Activated T-cell treated with anti-CD3 and anti-CD28 coated beads, Interleukin-2, amount 50 U/mL, for 72 hours (primary cell): ENCODE data around the gene CELSR1. TPM values are rescaled to one million over a fixed set of nuclear protein-coding genes. Genes with fewer than 3 reads are reported as not detected.

ENCODE experiments used
- ATAC-seq, 2 donors: fragments of 150-1000 bp; cut with Tn5 transposase; replicated peaks in 1 of 2; 2 replicates each; pipeline ENCODE4 v1.10.0; 2021; ENCODE audit warnings: moderate library complexity in 2 of 2, mild to moderate bottlenecking in 1 of 2
- DNase-seq, 2 donors: peaks; one replicate each; pipeline ENCODE4 v3.0.0; 2021 to 2022; ENCODE audit warnings: mixed read lengths in 1 of 2
- H3K27ac Mint-ChIP-seq: one replicate; pipeline ENCODE4 v1.8.0; 2022; ENCODE audit warnings: mild to moderate bottlenecking, moderate library complexity, mixed read lengths
- H3K27me3 Mint-ChIP-seq: one replicate; pipeline ENCODE4 v1.8.0; 2022; ENCODE audit warnings: low read depth, mixed read lengths
- H3K36me3 Mint-ChIP-seq, 2 donors: one replicate each; pipeline ENCODE4 v1.8.0; 2022; ENCODE audit warnings: mixed read lengths in 2 of 2, mild to moderate bottlenecking in 1 of 2; ENCODE audit not compliant: insufficient read depth in 2 of 2
- H3K4me1 Mint-ChIP-seq: one replicate; pipeline ENCODE4 v1.8.0; 2022; ENCODE audit warnings: low read depth, mixed read lengths
- H3K4me3 Mint-ChIP-seq, 2 donors: one replicate each; pipeline ENCODE4 v1.8.0; 2022; ENCODE audit warnings: mild to moderate bottlenecking in 2 of 2, mixed read lengths in 2 of 2, moderate library complexity in 2 of 2
- H3K9me3 Mint-ChIP-seq, 2 donors: one replicate each; pipeline ENCODE4 v1.8.0; 2022; ENCODE audit warnings: mixed read lengths in 2 of 2
- total RNA-seq, 2 donors: library from RNA; stranded (reverse); gene quantifications; one replicate each; pipeline ENCODE4 v1.2.3, GENCODE V29; 2022

Gene CELSR1
- total RNA-seq, 2 donors from 2014 or later = 0.83 to 1.3 TPM

DNA sequence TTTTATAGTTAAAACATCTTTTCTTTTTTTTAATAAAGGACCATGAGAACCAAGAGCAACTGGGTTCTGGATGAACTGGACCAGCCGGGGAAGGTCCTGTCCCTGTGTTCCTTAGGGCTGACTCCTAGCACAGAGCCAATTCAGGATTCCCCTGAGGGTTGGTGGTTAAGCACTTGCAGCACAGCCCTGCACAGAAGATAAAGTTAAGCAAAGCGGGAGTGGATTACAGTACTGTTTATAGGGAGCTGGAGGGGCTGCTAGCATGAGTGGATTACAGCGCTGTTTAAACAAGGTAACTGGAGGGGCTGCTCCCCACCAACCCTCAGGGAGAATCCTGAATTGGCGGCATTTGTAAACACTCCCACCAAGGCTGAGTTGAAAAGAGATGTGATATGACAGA is 90.6 kb downstream of the CELSR1 start:
- Mint-ChIP-seq H3K9me3 (peaks cover 0 to 2% of the 10 kb centered on the region in 2 donors), H3K4me1 (no peaks in the 10 kb centered on the region), H3K36me3 (no peaks in the 10 kb centered on the region), H3K27me3 (no peaks in the 10 kb centered on the region), H3K4me3 (no peak overlapping the region), H3K27ac (no peak overlapping the region)
- DNase-seq (no peak), ATAC-seq (no peak)

GRCh38 chr22:46445771-46446420 is 91.5 kb downstream of the CELSR1 start:
- H3K36me3 Mint-ChIP-seq = no peaks in the 10 kb centered on the region
- no peak for ATAC-seq
- H3K27ac Mint-ChIP-seq = no peak overlapping the region
- H3K4me3 Mint-ChIP-seq = no peak overlapping the region
- no peak for DNase-seq
- H3K4me1 Mint-ChIP-seq = no peaks in the 10 kb centered on the region
- H3K9me3 Mint-ChIP-seq = peaks cover 0 to 2% of the 10 kb centered on the region in 2 donors
- H3K27me3 Mint-ChIP-seq = no peaks in the 10 kb centered on the region

DNA sequence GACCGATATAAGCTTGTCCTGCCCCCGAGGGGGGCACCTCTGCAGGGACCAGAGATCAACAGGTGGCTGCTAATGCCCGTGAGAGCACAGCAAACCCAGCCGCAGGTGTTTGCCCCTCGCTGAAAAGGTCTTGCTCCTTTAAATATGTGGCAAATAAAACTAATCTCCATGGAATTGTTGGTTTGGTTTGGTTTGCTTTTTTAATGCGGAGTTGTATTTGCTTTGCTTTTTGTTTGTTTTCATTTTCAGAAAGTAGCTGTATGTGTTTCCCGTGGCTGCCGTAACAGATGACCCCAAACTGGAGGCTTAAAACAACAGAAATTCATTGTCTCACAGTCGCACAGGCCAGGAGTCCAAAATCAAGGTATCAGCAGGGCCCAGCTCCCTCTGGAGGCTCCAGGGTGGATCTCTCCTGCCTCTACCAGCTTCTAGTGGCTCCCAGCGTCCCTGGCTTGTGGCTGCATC is 93.0 kb downstream of the CELSR1 start:
- H3K4me1 Mint-ChIP-seq = no peaks in the 10 kb centered on the region
- no peaks in the 10 kb centered on the region for H3K27me3 Mint-ChIP-seq
- no peak overlapping the region for H3K27ac Mint-ChIP-seq
- ATAC-seq = no peak
- peaks cover 0 to 2% of the 10 kb centered on the region in 2 donors for H3K9me3 Mint-ChIP-seq
- no peak for DNase-seq
- no peaks in the 10 kb centered on the region for H3K36me3 Mint-ChIP-seq
- H3K4me3 Mint-ChIP-seq = no peak overlapping the region

GRCh38 chr22:46443850-46444389 is 93.5 kb downstream of the CELSR1 start:
- H3K27me3 Mint-ChIP-seq = no peaks in the 10 kb centered on the region
- no peaks in the 10 kb centered on the region for H3K9me3 Mint-ChIP-seq
- H3K36me3 Mint-ChIP-seq = no peaks in the 10 kb centered on the region
- DNase-seq (no peak), ATAC-seq (no peak)
- no peak overlapping the region for H3K4me3 Mint-ChIP-seq
- no peak overlapping the region for H3K27ac Mint-ChIP-seq
- H3K4me1 Mint-ChIP-seq = no peaks in the 10 kb centered on the region

GRCh38 chr22:46442217-46442853 is 95.1 kb downstream of the CELSR1 start:
- Mint-ChIP-seq H3K9me3 (no peaks in the 10 kb centered on the region), H3K27ac (no peak overlapping the region), H3K27me3 (no peaks in the 10 kb centered on the region), H3K36me3 (no peaks in the 10 kb centered on the region), H3K4me3 (no peak overlapping the region), H3K4me1 (no peaks in the 10 kb centered on the region)
- ATAC-seq (no peak), DNase-seq (no peak)

- Mint-ChIP-seq H3K4me1 (no peaks in the 10 kb centered on the region), H3K27me3 (no peaks in the 10 kb centered on the region), H3K9me3 (no peaks in the 10 kb centered on the region), H3K36me3 (no peaks in the 10 kb centered on the region), H3K27ac (no peak overlapping the region), H3K4me3 (no peak overlapping the region)
- ATAC-seq (no peak), DNase-seq (no peak)
Observed at GRCh38 chr22:46439576-46440465, 97.6 kb downstream of the CELSR1 start.

GRCh38 chr22:46439111-46439510 is 98.3 kb downstream of the CELSR1 start:
- DNase-seq (no peak), ATAC-seq (no peak)
- Mint-ChIP-seq H3K27me3 (no peaks in the 10 kb centered on the region), H3K4me1 (no peaks in the 10 kb centered on the region), H3K27ac (no peak overlapping the region), H3K4me3 (no peak overlapping the region), H3K9me3 (no peaks in the 10 kb centered on the region), H3K36me3 (no peaks in the 10 kb centered on the region)

GRCh38 chr22:46437671-46438440 is 99.6 kb downstream of the CELSR1 start:
- Mint-ChIP-seq H3K36me3 (no peaks in the 10 kb centered on the region), H3K4me3 (no peak overlapping the region), H3K27me3 (no peaks in the 10 kb centered on the region), H3K27ac (no peak overlapping the region), H3K9me3 (no peaks in the 10 kb centered on the region), H3K4me1 (peaks cover 10% of the 10 kb centered on the region)
- ATAC-seq (no peak), DNase-seq (no peak)

DNA sequence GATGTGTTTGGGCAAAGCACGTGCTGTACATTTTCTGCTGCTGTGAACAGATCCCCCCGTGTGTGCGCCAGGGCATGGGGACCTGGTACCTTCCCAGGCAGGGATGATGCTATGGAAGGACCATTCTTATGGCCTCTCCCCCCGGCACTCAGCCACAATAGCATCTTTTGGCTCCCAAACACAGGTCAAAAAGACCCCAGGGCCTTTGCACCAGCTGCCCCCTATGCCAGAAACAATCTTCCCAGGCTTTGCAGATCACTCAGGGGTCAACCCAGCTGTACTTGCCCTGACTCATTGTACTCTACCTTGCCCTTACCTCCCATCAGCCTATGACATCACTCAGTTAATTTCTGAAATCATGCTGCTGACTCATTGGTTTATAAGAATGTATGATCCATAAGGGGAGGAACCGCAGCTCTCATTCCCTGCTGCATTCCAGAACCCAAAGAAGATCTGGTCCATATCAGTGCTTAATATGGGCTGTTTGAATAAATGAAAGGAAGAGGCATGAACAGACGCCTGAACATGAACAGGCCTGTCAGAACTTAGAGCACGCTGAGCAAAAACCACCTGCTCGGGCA is 100.7 kb downstream of the CELSR1 start:
- ATAC-seq = no peak
- no peaks in the 10 kb centered on the region for H3K27me3 Mint-ChIP-seq

DNA sequence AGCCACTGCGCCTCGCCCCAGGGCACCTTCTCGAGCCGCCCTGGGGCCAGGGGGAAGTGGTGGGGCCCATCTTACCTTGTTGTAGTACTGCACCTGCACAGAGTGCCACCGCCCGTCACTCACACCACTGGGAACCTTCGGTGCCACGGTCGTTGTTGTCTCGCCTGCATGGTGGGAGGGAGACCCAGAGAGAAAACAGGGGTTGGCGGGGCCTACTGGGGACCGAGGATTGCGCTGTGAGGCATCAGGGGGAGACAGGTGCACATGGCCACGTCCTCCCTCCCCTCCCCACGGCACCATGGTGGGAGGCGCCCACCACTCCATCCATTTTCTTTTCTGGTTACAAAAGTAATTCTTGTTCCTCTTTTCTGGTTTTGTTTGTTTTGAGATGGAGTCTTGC is 104.1 kb downstream of the CELSR1 start:
- peak overlapping the region; percentile 32 for H3K27ac Mint-ChIP-seq
- peaks cover 22% of the 10 kb centered on the region for H3K4me1 Mint-ChIP-seq
- no peak for DNase-seq
- peak overlapping the region in 1 of 2 donors; percentile 77 for H3K4me3 Mint-ChIP-seq
- no peak for ATAC-seq
- no peaks in the 10 kb centered on the region for H3K27me3 Mint-ChIP-seq
- H3K36me3 Mint-ChIP-seq = no peaks in the 10 kb centered on the region
- no peaks in the 10 kb centered on the region for H3K9me3 Mint-ChIP-seq

More for the DNA sequence above, 100.7 kb downstream of the CELSR1 start:
- no peaks in the 10 kb centered on the region for H3K9me3 Mint-ChIP-seq
- peaks cover 21% of the 10 kb centered on the region for H3K4me1 Mint-ChIP-seq
- H3K36me3 Mint-ChIP-seq = no peaks in the 10 kb centered on the region
- no peak overlapping the region for H3K4me3 Mint-ChIP-seq
- no peak for DNase-seq
- no peak overlapping the region for H3K27ac Mint-ChIP-seq

- Mint-ChIP-seq H3K4me1 (peaks cover 22% of the 10 kb centered on the region), H3K9me3 (no peaks in the 10 kb centered on the region), H3K27ac (peak overlapping the region; percentile 82), H3K4me3 (peak overlapping the region; percentile 77 to 83), H3K36me3 (no peaks in the 10 kb centered on the region), H3K27me3 (no peaks in the 10 kb centered on the region)
- peak; percentile 36 to 52 for DNase-seq
- peak; percentile 71 to 78 for ATAC-seq
Observed at GRCh38 chr22:46432164-46433068, 105.0 kb downstream of the CELSR1 start.
